ENCODE data around the gene RIMS4. TPM values are rescaled to one million over a fixed set of nuclear protein-coding genes. Genes with fewer than 3 reads are reported as not detected.

RIMS4 gene
- total and polyA plus RNA-seq, 2 of the 13 experiments (the other 11 are each of a cell fraction or from before 2014, with no cell fraction given), result 0.01 to 0.07 TPM

GRCh38 chr20:44856856-44857448 is 46.6 kb upstream of the RIMS4 start:
- Histone ChIP-seq H3K27ac (ENCODE audit: extremely low read length, insufficient read depth, low read length) (no peak overlapping the region), H3K9ac (ENCODE audit: insufficient read depth, low read depth, low read length) (no peak overlapping the region), H2AFZ (ENCODE audit: low read length) (no peak overlapping the region), H3K27me3 (ENCODE audit: control insufficient read depth in 1 of 2, insufficient read depth in 2 of 2, low read length in 2 of 2) (peaks cover 1 to 16% of the 10 kb centered on the region in 2 experiments; a peak in 2 of 5 replicates), H4K20me1 (ENCODE audit: insufficient read depth, low read length) (no peaks in the 10 kb centered on the region), H3K4me2 (ENCODE audit: low read depth, low read length) (no peak overlapping the region), H3K4me3 (replicated peaks in 1 of 3; ENCODE audit: insufficient read depth in 1 of 3, low read depth in 2 of 3, low read length in 3 of 3) (no peak overlapping the region), H3K79me2 (ENCODE audit: insufficient read depth, low read length) (no peaks in the 10 kb centered on the region), H3K9me3 (ENCODE audit: low read length) (no peaks in the 10 kb centered on the region), H3K4me1 (ENCODE audit: insufficient read depth, low read length) (peaks cover 15% of the 10 kb centered on the region), H3K36me3 (replicated peaks in 1 of 2; ENCODE audit: control insufficient read depth in 1 of 2, insufficient read depth in 2 of 2, low read length in 2 of 2) (no peaks in the 10 kb centered on the region)
- ATAC-seq (peak; percentile 54; the same call in 2 of the 3 replicates), DNase-seq (ENCODE audit: low spot score) (no peak), FAIRE-seq (no peak)
- ChIA-PET CTCF (ENCODE audit: low intra/inter-chr PET ratio, low total read pairs) (no interaction called here), POLR2A (no interaction called here)
- in situ Hi-C loops (cut with HindIII; ENCODE audit: extremely low pct_ligation_motif_present, low pct_unique_long_range_greater_than_20kb) (no loop called here), intact Hi-C loops (cut with micrococcal nuclease; ENCODE audit: unreplicated experiment) (no loop called here)
- 51% methylated on average over 6 of the region's 6 CpGs for WGBS (ENCODE audit: low lambda C conversion rate)
- no TSS peak for BruUV-seq (replicated peaks)
- TF ChIP-seq ZNF598 (CRISPR knock-in tag; IDR thresholded peaks at IDR 0.05; ENCODE audit: borderline replicate concordance), result no peak
- TF ChIP-seq ZNF451 (CRISPR knock-in tag; IDR thresholded peaks at IDR 0.05), result no peak
- 0 out of 2 replicates have a peak, but pooled peaks have one; percentile 21 for TF ChIP-seq EZH2 (conservative IDR thresholded peaks at IDR 0.05; ENCODE audit: low read depth, low read length)
- TF ChIP-seq ZNF362 (CRISPR knock-in tag; IDR thresholded peaks at IDR 0.05; ENCODE audit: borderline replicate concordance), result no peak
- no peak for TF ChIP-seq ZXDC (CRISPR knock-in tag; IDR thresholded peaks at IDR 0.05)
- peak; percentile 94 for TF ChIP-seq HMGXB3 (CRISPR knock-in tag; IDR thresholded peaks at IDR 0.05; ENCODE audit: borderline replicate concordance)
- TF ChIP-seq ISL2 (CRISPR knock-in tag; IDR thresholded peaks at IDR 0.05), result no peak
- TF ChIP-seq, protein P1, sequence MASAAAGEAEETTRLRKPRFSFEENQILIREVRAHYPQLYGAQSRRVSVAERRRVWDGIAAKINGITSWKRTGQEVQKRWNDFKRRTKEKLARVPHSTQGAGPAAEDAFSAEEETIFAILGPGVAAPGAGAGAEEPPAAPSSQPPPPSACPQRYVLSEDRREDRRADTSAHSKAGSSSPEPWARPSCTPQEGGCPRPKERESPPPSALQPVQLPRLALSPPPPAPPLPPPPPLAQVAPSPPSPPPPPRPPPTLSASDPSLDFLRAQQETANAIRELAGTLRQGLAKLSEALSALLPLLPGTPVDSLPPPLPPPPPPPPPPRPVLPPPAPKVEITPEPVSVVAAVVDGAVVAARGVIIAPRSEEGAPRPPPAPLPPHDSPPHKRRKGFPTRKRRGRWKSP (CRISPR knock-in tag; IDR thresholded peaks at IDR 0.05), result no peak
- TF ChIP-seq ZNF672 (CRISPR knock-in tag; IDR thresholded peaks at IDR 0.05), result no peak
- TF ChIP-seq ZFP82 (CRISPR knock-in tag; IDR thresholded peaks at IDR 0.05; ENCODE audit: borderline replicate concordance), result no peak
- TF ChIP-seq HINFP (CRISPR knock-in tag; IDR thresholded peaks at IDR 0.05; ENCODE audit: low read depth), result no peak
- TF ChIP-seq MEIS2 (CRISPR knock-in tag; IDR thresholded peaks at IDR 0.05), result no peak
- no peak for TF ChIP-seq MTA1 (CRISPR knock-in tag; IDR thresholded peaks at IDR 0.05; ENCODE audit: borderline replicate concordance)
